Stimulated activated effector memory CD8-positive, alpha-beta T cell treated with anti-CD3 and anti-CD28 coated beads, Interleukin-12 subunit alpha, Interleukin-12 subunit beta, amount 100 ng/mL, for 72 hours (primary cell): ENCODE data around the gene SLC25A34.

Source experiments
- ATAC-seq: fragments of 150-1000 bp; cut with Tn5 transposase; 2 replicates; pipeline ENCODE4 v1.10.0; 2021
- DNase-seq, 2 donors: peaks; one replicate each; pipeline ENCODE4 v3.0.0; 2021 to 2022; ENCODE audit warnings: low spot score in 2 of 2
- H3K27ac Mint-ChIP-seq: one replicate; pipeline ENCODE4 v1.8.0; 2022; ENCODE audit warnings: mild to moderate bottlenecking, mixed read lengths
- H3K36me3 Mint-ChIP-seq: one replicate; pipeline ENCODE4 v1.8.0; 2022; ENCODE audit warnings: mild to moderate bottlenecking, mixed read lengths
- H3K4me1 Mint-ChIP-seq: one replicate; pipeline ENCODE4 v1.8.0; 2022; ENCODE audit warnings: mixed read lengths
- H3K4me3 Mint-ChIP-seq: one replicate; pipeline ENCODE4 v1.8.0; 2022; ENCODE audit warnings: mild to moderate bottlenecking, mixed read lengths
- H3K9me3 Mint-ChIP-seq: one replicate; pipeline ENCODE4 v1.8.0; 2022; ENCODE audit warnings: mixed read lengths

The SLC25A34 gene

DNA sequence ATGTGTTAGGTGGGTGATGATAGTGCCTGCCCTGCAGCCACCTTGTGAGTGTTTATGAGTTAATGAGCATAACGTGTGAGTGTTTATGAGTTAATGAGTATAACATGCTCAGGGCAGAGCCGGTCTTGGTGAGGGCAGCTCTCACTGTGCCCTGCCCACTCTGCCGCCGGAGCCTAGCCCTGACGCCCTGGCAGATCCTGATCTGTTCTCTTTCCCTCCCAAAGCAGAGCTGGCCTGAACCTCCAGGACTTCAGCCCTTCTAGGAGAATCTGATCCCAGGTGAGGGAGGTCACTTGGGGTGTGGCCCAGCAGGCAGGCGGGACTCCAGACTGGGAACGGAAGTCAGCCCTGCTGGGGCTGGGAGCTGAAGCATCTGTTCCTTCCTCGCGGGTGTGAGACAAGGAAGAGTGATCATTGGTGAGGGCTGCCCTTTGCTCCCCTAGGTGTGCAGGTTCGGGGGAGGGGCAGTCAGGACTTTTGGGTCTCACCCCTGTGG, 28.3 kb downstream of the SLC25A34 start:
- peak; percentile 22 for ATAC-seq
- Mint-ChIP-seq H3K27ac (no peak overlapping the region), H3K36me3 (no peaks in the 10 kb centered on the region), H3K4me1 (no peaks in the 10 kb centered on the region), H3K4me3 (no peak overlapping the region), H3K9me3 (no peaks in the 10 kb centered on the region)
- DNase-seq: no peak

GRCh38 chr1:15764890-15765289, 28.8 kb downstream of the SLC25A34 start:
- no peaks in the 10 kb centered on the region for H3K36me3 Mint-ChIP-seq
- H3K27ac Mint-ChIP-seq: no peak overlapping the region
- H3K4me3 Mint-ChIP-seq: no peak overlapping the region
- no peaks in the 10 kb centered on the region for H3K4me1 Mint-ChIP-seq
- no peaks in the 10 kb centered on the region for H3K9me3 Mint-ChIP-seq
- DNase-seq (no peak), ATAC-seq (no peak)

- Mint-ChIP-seq H3K9me3 (no peaks in the 10 kb centered on the region), H3K4me1 (no peaks in the 10 kb centered on the region), H3K36me3 (no peaks in the 10 kb centered on the region), H3K4me3 (no peak overlapping the region), H3K27ac (no peak overlapping the region)
- DNase-seq: no peak
- peak; percentile 5 for ATAC-seq
These were observed 29.6 kb downstream of the SLC25A34 start for GRCh38 chr1:15765495-15766194.

DNA sequence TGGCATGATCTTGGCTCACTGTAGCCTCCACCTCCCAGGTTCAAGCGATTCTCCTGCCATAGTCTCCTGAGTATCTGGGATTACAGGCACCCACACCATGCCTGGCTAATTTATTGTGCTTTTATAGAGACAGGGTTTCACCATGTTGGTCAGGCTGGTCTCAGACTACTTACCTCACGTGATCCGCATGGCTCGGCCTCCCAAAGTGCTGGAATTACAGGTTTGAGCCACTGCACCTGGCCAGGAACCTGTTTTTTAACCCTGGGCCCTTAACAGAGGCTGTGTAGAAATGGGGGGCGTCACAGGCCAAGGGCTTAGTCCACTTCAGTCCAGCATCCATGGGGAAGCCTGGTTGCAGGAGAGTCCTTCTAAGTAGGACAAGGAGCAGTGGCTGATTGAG, 31.9 kb downstream of the SLC25A34 start:
- Mint-ChIP-seq H3K36me3 (no peaks in the 10 kb centered on the region), H3K4me1 (no peaks in the 10 kb centered on the region), H3K27ac (no peak overlapping the region), H3K9me3 (no peaks in the 10 kb centered on the region), H3K4me3 (no peak overlapping the region)
- ATAC-seq (no peak), DNase-seq (no peak)

DNA sequence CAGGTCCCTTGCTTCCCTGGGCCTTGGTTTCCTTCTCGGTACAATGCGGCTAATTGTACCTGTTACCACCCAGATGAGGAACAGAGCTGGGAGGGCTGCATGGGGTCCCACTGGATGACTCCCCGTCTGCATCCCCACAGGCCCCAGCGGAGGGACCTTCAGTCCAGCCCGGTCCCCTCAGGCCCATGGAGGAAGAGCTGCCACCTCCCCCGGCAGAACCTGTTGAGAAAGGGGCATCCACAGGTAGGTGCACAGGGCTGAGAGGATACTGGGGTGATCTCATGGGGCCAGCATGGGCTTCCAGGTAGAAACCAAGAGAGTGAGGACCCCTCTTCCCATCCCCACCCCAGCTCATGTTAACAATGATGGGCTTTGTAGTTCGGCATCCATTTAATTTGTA, 32.3 kb downstream of the SLC25A34 start:
- no peaks in the 10 kb centered on the region for H3K36me3 Mint-ChIP-seq
- ATAC-seq: no peak

GRCh38 chr1:15770313-15770962, 34.4 kb downstream of the SLC25A34 start:
- ATAC-seq (no peak), DNase-seq (no peak)
- Mint-ChIP-seq H3K36me3 (no peaks in the 10 kb centered on the region), H3K9me3 (no peaks in the 10 kb centered on the region), H3K4me3 (no peak overlapping the region), H3K27ac (no peak overlapping the region), H3K4me1 (no peaks in the 10 kb centered on the region)

More for the DNA sequence above, 32.3 kb downstream of the SLC25A34 start:
- Mint-ChIP-seq H3K4me1 (no peaks in the 10 kb centered on the region), H3K9me3 (no peaks in the 10 kb centered on the region), H3K27ac (no peak overlapping the region), H3K4me3 (no peak overlapping the region)
- DNase-seq: no peak

- Mint-ChIP-seq H3K4me3 (no peak overlapping the region), H3K36me3 (no peaks in the 10 kb centered on the region), H3K27ac (no peak overlapping the region), H3K9me3 (no peaks in the 10 kb centered on the region), H3K4me1 (no peaks in the 10 kb centered on the region)
- DNase-seq (no peak), ATAC-seq (no peak)
These were observed 35.9 kb downstream of the SLC25A34 start for GRCh38 chr1:15771836-15772515.

DNA sequence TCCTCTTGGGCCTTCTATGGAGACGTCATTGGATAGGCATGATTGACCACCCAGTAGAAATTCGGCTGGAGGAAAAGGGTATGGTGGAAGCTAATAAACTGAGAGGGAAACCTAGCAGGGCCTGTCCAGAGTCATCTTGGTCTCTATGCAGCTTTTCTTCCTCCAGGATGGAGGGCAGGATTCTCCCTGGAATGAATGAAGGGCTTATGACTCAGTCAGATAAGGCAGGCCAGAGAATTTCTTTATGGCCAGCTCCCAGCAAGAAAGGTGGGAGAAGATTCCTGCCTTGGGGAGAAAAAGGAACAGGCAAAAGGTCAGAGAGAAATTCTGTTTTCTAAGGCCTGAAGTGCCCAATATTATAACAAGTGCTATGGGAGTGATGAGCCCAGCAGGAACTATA, 39.6 kb downstream of the SLC25A34 start:
- ATAC-seq: no peak
- Mint-ChIP-seq H3K36me3 (no peaks in the 10 kb centered on the region), H3K4me3 (no peak overlapping the region), H3K27ac (no peak overlapping the region), H3K4me1 (no peaks in the 10 kb centered on the region), H3K9me3 (no peaks in the 10 kb centered on the region)
- DNase-seq: no peak

- H3K36me3 Mint-ChIP-seq: no peaks in the 10 kb centered on the region
- DNase-seq: no peak
- ATAC-seq: no peak
- H3K9me3 Mint-ChIP-seq: no peaks in the 10 kb centered on the region
- H3K4me1 Mint-ChIP-seq: no peaks in the 10 kb centered on the region
- no peak overlapping the region for H3K27ac Mint-ChIP-seq
- H3K4me3 Mint-ChIP-seq: no peak overlapping the region
These were observed 42.0 kb downstream of the SLC25A34 start for GRCh38 chr1:15777909-15778707.

- H3K9me3 Mint-ChIP-seq: no peaks in the 10 kb centered on the region
- H3K27ac Mint-ChIP-seq: no peak overlapping the region
- no peak for DNase-seq
- no peaks in the 10 kb centered on the region for H3K4me1 Mint-ChIP-seq
- ATAC-seq: no peak
- no peak overlapping the region for H3K4me3 Mint-ChIP-seq
- H3K36me3 Mint-ChIP-seq: no peaks in the 10 kb centered on the region
These were observed 49.6 kb downstream of the SLC25A34 start for GRCh38 chr1:15785683-15786082.

DNA sequence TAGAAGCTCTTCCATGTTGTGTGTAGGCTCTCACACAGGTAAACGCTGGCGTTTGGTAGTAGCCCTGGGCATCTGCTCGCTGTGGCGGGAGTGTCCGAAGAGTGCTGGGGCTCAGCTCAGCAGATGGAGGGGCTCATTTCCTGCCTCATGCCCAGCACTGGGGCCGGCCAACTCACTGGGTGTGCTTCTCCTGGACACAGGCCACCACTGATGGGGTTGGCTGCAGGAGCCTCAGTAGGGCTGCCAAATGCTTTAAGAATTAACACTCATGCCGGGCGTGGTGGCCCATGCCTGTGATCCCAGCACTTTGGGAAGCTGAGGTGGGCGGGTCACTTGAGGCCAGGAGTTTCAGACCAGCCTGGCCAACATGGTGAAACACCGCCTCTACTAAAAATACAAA, 50.5 kb downstream of the SLC25A34 start:
- ATAC-seq: no peak
- Mint-ChIP-seq H3K4me3 (no peak overlapping the region), H3K9me3 (no peaks in the 10 kb centered on the region)

DNA sequence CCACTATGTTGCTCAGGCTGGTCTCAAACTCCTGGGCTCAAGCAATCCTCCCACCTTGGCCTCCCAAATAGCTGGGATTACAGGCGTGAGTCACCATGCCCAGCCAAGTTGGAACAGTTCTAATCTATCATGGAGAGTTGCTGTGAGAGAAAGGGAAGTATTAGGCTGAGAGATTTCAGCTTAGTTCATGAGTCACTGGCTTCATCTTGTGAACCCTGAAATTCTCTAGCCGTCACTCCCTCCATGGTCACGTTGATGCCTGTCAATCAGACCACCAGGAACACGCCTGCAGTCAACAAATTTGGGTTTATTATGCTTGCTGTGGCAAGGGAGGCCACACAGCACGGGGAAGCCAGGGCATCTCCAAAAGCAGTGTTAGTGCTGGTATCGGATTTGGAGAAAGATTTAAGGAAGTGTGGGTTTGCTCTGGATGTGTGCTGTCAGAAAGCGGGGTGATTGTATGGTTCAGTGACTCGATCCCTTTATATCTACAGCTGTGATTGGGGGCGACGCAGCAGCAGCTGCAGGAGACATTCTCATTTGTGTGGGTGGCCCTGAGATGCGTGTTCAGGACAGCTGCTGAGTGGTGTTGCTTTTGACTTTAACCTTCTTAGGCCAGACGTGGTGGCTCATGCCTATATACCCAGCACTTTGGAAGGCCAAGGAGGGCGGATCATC, 52.7 kb downstream of the SLC25A34 start:
- Mint-ChIP-seq H3K27ac (no peak overlapping the region), H3K4me1 (peaks cover 6% of the 10 kb centered on the region), H3K4me3 (no peak overlapping the region), H3K36me3 (no peaks in the 10 kb centered on the region), H3K9me3 (no peaks in the 10 kb centered on the region)
- DNase-seq (no peak), ATAC-seq (no peak)

More for the DNA sequence above, 50.5 kb downstream of the SLC25A34 start:
- Mint-ChIP-seq H3K36me3 (no peaks in the 10 kb centered on the region), H3K27ac (no peak overlapping the region), H3K4me1 (no peaks in the 10 kb centered on the region)
- no peak for DNase-seq
